ENCODE data around the gene OPTC.

The OPTC gene

DNA sequence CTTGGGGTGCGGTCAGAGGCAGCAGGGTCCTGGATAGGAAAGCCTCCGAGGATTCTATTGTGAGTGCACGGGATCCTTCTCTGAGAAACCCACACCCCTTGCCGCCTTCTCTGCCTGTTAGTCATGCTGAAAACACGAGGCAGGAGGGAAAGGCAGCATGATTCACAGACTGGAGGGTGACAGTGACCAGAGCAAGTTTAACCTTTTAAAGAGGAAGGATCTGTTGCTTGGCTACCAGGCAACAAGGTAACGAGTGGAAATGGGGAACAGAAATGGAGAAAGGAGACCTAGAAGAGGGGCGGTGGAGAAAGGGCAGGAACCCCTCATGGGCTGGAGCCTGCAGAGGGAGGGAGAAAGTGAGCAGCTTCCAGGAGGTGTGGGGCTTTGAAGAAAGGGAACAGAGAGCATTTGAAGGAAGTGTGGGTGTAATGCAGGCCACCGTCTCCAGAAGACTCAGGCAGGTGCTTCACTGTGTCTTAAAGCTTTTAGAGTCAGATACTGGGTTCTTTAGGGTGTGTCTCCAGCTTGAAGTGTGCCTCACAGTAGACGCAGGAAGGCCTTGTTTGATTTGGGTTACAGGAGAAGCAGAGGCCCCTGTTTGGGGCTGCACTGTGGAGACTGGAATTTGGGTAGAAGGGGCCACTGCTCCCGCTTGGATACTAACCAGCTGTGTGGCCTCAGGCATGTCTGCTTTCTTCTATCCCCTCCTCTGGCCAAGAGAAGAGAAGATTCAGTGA, 19.1 kb downstream of the OPTC start:
- no peak overlapping the region for H3K27ac ChIP-seq (ENCODE audit: low read depth, low read length)

GRCh38 chr1:203513585-203514031, 19.7 kb downstream of the OPTC start:
- H3F3A ChIP-seq (ENCODE audit: insufficient read depth) = no peaks in the 10 kb centered on the region
- H3K36me3 ChIP-seq (ENCODE audit: low read length) = no peaks in the 10 kb centered on the region
- TF ChIP-seq EZH2phosphoT487 (conservative IDR thresholded peaks at IDR 0.05; ENCODE audit: low read length) = no peak
- TF ChIP-seq CTCF (IDR thresholded peaks at IDR 0.05; ENCODE audit: insufficient read depth, low read length, poor library complexity, severe bottlenecking) = no peak
- no peaks in the 10 kb centered on the region for H3K9me2 ChIP-seq (replicated peaks; ENCODE audit: insufficient read depth, low read length)
- no peak overlapping the region for H2AFZ ChIP-seq (ENCODE audit: low read depth, low read length, severe bottlenecking)
- H3K9me3 ChIP-seq (ENCODE audit: insufficient read depth, low read length) = no peaks in the 10 kb centered on the region
- no peak overlapping the region for H3K27ac ChIP-seq (ENCODE audit: low read depth, low read length)
- no peak overlapping the region for H3K9ac ChIP-seq (ENCODE audit: low read length)
- no peaks in the 10 kb centered on the region for H4K20me1 ChIP-seq (ENCODE audit: low read depth, low read length)
- H3K79me2 ChIP-seq (ENCODE audit: insufficient read depth, low read length) = no peaks in the 10 kb centered on the region
- H3K27me3 ChIP-seq (ENCODE audit: low read length) = no peaks in the 10 kb centered on the region
- no peak overlapping the region for H3K4me2 ChIP-seq (ENCODE audit: low read depth, low read length, poor library complexity, severe bottlenecking)
- no peak overlapping the region for H3K4me3 ChIP-seq (ENCODE audit: insufficient read depth, low read length, poor library complexity, severe bottlenecking)

More for the DNA sequence above, 19.1 kb downstream of the OPTC start:
- Histone ChIP-seq H2AFZ (ENCODE audit: low read depth, low read length, severe bottlenecking) (no peak overlapping the region), H3K9me2 (replicated peaks; ENCODE audit: insufficient read depth, low read length) (no peaks in the 10 kb centered on the region), H3K4me2 (ENCODE audit: low read depth, low read length, poor library complexity, severe bottlenecking) (no peak overlapping the region), H3K36me3 (ENCODE audit: low read length) (no peaks in the 10 kb centered on the region), H3K9ac (ENCODE audit: low read length) (no peak overlapping the region), H3K79me2 (ENCODE audit: insufficient read depth, low read length) (no peaks in the 10 kb centered on the region), H3K27me3 (ENCODE audit: low read length) (no peaks in the 10 kb centered on the region), H3K9me3 (ENCODE audit: insufficient read depth, low read length) (no peaks in the 10 kb centered on the region), H3F3A (ENCODE audit: insufficient read depth) (no peaks in the 10 kb centered on the region), H3K4me3 (ENCODE audit: insufficient read depth, low read length, poor library complexity, severe bottlenecking) (no peak overlapping the region), H4K20me1 (ENCODE audit: low read depth, low read length) (no peaks in the 10 kb centered on the region)
- TF ChIP-seq CTCF (IDR thresholded peaks at IDR 0.05; ENCODE audit: insufficient read depth, low read length, poor library complexity, severe bottlenecking) (no peak), EZH2phosphoT487 (conservative IDR thresholded peaks at IDR 0.05; ENCODE audit: low read length) (no peak)

DNA sequence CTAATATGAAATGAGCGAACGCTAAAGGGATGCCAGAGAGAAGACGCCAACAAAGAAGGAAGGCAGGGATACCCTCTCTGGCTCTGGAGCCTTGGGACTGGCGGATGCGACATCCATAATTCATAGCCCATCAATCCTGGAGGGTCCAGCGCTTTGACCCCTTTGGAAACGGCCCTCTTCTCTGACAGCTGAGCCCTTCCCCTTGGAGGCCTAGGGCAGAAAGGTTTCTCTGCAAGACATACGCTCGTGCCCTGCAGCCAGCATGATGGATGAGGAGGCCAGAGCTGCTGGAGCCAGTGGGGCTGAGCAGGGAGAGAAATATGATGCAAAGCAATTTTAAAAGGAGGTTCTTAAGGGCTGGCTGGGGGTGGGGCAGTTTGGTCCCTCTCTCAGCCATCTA, 22.2 kb downstream of the OPTC start:
- Histone ChIP-seq H3K79me2 (ENCODE audit: insufficient read depth, low read length) (no peaks in the 10 kb centered on the region), H3K27me3 (ENCODE audit: low read length) (no peaks in the 10 kb centered on the region), H3K9me2 (replicated peaks; ENCODE audit: insufficient read depth, low read length) (no peaks in the 10 kb centered on the region), H3K4me2 (ENCODE audit: low read depth, low read length, poor library complexity, severe bottlenecking) (no peak overlapping the region), H3K4me3 (ENCODE audit: insufficient read depth, low read length, poor library complexity, severe bottlenecking) (no peak overlapping the region), H3K36me3 (ENCODE audit: low read length) (no peaks in the 10 kb centered on the region), H3K9ac (ENCODE audit: low read length) (no peak overlapping the region), H2AFZ (ENCODE audit: low read depth, low read length, severe bottlenecking) (no peak overlapping the region), H3K9me3 (ENCODE audit: insufficient read depth, low read length) (no peaks in the 10 kb centered on the region), H3K27ac (ENCODE audit: low read depth, low read length) (no peak overlapping the region), H4K20me1 (ENCODE audit: low read depth, low read length) (no peaks in the 10 kb centered on the region), H3F3A (ENCODE audit: insufficient read depth) (no peaks in the 10 kb centered on the region)
- TF ChIP-seq CTCF (IDR thresholded peaks at IDR 0.05; ENCODE audit: insufficient read depth, low read length, poor library complexity, severe bottlenecking) = no peak
- no peak for TF ChIP-seq EZH2phosphoT487 (conservative IDR thresholded peaks at IDR 0.05; ENCODE audit: low read length)

Data from SU-DHL-6 (cell line).